NCI-H1436 (cell line): ENCODE measurements around the gene PATJ.
A peak's percentile ranks its signal among the peaks of the same experiment; 100 is the strongest.
"Not testable (repeated sequence)": the region's sequence is repeated elsewhere in the genome, so short reads cannot be mapped to it uniquely, and the experiment has no call there.

Source experiments
- DNase-seq: peaks from one replicate; lab custom pipeline; 2025; lab: John Stamatoyannopoulos, UW

Gene PATJ

DNA sequence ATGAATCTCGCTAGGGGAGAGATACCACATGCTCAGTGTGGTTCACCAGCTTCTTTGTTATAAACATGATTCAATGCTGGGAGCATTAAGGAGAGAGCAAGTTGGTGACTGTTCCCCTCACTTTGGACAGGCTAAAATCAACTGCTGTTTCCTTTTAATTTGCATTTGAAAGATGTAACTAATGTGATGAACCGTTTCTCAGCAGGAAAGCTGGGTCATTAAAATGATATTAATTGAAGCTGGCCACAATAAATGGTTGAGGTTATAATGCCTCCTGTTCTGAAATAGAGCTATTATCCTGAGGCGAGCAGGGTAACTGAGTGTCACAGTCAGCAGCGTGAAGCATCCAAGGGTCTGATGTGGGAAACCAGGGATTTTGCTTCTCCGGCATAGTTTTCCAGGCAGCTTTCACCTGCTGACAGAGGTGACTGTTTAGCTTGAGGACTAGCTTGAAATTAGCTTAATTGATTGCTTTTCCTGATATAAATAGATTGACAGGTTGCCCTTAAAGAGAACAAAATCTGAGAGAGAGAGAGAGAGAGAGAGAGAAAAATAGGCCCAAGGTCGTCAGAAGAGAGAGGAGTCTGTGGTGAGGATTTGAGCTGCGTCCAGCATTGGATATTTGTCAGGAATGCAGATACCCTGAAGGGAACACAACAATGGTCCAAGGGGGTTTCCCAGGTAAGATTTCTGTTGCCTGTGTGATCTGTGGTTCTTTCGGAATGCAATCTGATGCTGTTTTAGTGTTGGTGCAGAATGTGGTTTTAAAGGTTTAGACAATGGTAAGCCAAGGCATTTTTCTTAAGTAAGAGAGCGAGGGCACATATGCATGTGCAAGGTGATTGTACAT is 209.7 kb downstream of the PATJ start:
- DNase-seq, result no peak

DNA sequence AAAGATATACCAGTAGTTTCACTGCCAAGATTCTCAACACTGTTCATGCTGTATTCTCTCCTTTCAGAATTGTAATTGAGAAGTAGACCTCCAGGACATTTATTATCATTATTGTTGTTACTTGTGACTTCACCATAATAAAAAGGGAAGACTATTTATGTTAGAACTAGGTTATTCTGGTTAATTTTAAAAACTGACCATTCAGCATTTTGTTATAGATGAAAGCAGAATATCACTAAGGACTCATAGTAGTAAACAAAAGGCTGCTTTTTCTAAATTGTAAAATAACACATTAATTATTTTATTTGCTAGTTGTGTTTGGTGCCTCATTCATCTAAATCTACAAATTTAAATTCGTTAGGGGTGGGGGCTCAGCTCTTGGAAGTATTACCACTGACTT is 210.4 kb downstream of the PATJ start:
- no peak for DNase-seq

- DNase-seq, result no peak
These were observed 211.0 kb downstream of the PATJ start for GRCh38 chr1:61953076-61953789.

DNA sequence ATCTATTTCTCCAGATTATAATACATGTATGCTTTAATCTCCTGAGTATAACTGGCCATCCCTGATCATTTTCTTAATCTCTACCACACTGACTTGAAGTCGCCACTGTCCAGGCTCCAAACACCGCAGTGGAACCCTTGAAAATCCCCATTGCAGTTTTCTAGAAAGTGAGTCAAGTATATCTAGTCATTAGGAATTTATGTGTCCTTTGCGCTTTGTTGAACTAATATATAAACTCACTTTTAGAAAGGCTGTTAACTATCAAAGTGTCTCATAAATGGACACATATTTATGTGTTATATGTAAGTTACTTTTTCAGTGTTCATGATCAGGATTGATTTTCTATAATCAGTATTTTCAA is 211.5 kb downstream of the PATJ start:
- DNase-seq, result no peak

- no peak for DNase-seq
These were observed 213.0 kb downstream of the PATJ start for GRCh38 chr1:61955261-61955660.

GRCh38 chr1:61956016-61956645 is 213.9 kb downstream of the PATJ start:
- DNase-seq, result no peak

- DNase-seq, result peak; percentile 8
These were observed 214.5 kb downstream of the PATJ start for GRCh38 chr1:61956784-61957183.

GRCh38 chr1:61961009-61961408 is 218.7 kb downstream of the PATJ start:
- DNase-seq, result no peak

DNA sequence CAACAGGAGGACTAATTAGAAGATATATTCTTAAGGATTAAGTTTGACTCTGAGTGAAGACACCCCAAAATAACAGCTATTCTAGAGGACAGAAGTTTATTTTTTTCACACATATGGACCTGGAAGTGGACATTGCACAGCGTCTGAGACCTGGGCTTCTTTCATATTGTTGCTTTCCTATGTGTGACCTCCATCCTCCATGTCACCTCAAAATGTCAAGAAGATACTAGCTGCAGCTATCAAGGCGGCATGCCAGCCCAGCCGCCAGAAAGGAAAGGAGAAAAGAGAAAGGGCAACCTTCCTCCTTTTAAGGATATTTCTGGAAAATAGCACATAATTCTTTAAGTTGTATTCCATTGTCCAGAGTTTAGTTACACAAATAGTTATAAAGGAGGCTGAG is 220.4 kb downstream of the PATJ start:
- DNase-seq, result no peak

DNA sequence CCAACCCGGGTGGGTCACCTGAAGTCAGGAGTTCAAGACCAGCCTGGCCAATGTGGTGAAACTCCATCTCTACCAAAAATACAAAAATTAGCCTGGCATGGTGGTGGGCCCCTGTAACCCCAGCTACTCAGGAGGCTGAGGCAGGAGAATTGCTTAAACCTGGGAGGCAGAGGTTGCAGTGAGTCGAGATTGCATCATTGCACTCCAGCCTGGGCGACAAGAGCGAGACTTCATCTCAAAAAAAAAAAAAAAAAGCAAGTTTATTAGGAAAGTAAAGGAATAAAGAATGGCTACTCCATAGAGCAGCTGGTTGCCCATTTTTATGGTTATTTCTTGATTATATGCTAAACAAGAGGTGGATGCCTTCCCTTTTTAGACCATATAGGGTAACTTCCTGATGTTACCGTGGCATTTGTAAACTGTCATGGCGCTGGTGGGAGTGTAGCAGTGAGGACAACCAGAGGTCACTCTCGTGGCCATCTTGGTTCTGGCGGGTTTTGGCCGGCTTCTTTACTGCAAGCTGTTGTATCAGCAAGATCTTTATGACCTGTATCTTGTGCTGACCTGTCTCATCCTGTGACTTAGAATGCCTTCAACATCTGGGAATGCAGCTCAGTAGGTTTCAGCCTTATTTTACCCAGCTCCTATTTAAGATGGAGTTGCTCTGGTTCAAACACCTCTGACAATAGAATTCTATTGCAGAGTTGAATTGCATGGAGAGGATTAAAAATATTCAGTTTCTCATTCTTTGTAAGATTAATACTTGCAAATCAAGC is 224.4 kb downstream of the PATJ start:
- not testable (repeated sequence) for DNase-seq

DNA sequence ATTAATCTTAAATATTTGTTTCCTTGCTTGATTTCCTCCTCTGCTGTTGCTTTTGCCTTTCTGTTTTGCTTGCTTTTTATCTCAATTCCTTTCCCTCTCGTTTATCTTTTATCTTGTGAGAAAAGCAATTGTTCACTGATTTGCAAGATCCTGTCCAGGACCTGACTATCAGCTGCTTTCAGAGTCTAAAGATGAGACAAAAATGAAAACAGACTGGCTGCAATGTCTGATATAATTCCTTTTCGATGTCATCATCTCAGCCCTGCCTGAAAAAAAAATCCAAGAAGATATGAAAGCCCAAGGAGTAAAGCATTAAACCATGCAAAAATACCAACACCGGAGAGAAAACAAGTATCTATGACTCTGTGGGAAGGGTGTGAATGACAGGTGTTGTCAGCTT is 225.5 kb downstream of the PATJ start:
- DNase-seq, result no peak

DNA sequence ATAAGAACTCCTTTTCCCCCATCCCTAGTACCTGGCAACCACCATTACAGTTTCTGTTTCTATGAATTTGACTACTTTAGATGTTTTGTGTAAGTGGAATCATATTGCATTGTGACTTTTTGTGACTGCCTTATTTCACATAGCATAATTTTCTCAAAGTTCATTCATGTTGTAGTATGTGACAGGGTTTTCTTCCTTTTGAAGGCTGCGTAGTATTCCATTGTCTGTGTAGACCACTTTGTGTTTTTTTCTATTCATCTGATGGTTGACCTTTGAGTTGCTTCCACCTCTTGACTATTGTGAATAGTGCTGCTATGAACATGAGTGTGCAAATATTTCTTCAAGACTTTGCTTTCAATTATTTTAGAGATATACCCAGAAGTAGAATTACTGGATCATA is 226.6 kb downstream of the PATJ start:
- no peak for DNase-seq

GRCh38 chr1:61973100-61973837 is 231.0 kb downstream of the PATJ start:
- no peak for DNase-seq

GRCh38 chr1:61975638-61976037 is 233.4 kb downstream of the PATJ start:
- no peak for DNase-seq

- no peak for DNase-seq
These were observed 234.3 kb downstream of the PATJ start for GRCh38 chr1:61976566-61976965.

- DNase-seq, result peak; percentile 16
These were observed 236.5 kb downstream of the PATJ start for GRCh38 chr1:61978796-61979195.

DNA sequence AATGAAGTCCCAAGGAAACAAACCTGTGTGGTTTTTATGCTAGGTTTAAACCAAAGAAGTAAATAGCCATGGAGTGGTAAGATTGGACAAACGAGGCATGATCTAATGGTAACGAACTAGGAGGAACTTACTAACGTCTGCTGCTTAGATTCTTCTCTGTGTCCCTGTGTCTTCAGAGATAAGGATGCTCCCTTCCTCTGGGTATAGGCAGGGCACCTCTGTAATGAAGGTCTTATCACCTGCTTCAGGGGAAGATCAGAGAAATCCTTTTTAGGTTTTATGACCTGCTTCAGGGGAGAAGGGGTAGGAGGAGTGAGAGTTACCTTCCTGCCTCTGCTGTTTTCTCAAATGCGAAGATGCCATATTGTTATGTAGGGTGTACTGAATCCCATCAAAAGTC is 237.4 kb downstream of the PATJ start:
- DNase-seq, result no peak

GRCh38 chr1:61980561-61980960 is 238.3 kb downstream of the PATJ start:
- no peak for DNase-seq

DNA sequence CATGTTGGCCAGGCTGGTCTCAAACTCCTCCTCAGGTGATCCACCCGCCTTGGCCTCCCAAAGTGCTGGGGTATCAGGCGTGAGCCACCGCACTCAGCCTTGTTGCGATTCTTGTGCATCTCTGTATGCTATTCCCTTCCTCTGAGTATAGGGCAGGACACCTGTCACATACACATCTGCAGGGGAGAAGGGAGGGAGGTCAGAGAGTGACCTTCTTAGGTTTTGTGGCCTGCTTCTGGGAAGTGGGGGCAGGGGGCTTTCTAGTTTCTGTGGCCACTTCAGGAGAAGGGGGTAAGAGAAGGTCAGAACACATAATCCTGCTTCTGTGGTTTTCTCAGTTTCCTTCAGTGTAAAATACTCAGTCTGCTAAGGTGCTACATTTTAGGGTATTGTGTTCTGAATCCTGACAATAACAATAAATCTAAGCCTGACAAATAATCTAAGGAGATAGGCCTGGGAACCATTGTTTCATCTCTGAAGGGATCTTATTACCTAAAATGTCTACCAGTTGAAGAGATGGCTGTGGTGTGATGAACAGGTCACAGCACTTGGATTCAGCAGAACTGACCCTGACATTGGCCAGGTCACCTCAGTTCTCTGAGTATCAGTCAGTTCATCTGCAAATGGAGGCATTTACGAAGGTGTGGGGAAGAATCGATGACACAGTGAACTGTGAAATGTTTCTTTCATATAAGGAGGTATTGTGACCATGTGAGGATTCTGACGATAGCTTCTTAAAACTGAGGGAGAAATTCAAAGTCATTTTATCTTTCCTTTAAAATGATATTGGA is 239.8 kb downstream of the PATJ start:
- no peak for DNase-seq

DNA sequence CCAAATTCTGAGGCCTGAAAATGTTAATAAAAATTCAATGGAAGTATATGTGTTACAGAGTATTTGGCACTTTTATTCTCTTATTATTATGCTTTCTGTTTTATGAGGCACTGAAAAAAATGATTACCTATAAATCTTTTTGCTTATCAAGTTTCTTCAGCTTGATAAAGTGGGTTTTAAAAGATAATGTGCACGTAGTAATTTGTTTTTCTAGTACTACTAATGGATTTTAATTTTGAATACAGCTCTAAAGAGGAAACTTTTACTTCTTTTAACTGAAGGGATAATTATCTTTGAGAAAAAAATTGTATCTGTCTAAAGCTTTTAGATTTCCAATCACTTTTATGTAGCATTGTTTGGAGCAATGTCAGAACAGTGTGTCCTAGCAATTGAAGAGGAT is 241.0 kb downstream of the PATJ start:
- DNase-seq, result no peak

GRCh38 chr1:61992257-61992656 is 250.0 kb downstream of the PATJ start:
- DNase-seq, result no peak
